NK-92 (cell line): ENCODE data around the gene PASK.
"Not testable (repeated sequence)": the region's sequence is repeated elsewhere in the genome, so short reads cannot be mapped to it uniquely, and the experiment has no call there.

Experiments used
- DNase-seq: peaks from one replicate; lab custom pipeline; 2025; ENCODE audit not compliant: unreplicated experiment; lab: John Stamatoyannopoulos, UW

Gene PASK

GRCh38 chr2:241148891-241149674 lies at the start of gene PASK:
Gene PASK (minus strand): TSS chr2:241149472. CDS start chr2:241143032, 6,440 bp downstream.
- DNase-seq, result peak; percentile 52

GRCh38 chr2:241198381-241199279 lies 49.4 kb upstream of the PASK start:
- no peak for DNase-seq

- DNase-seq, result no peak
Measured at GRCh38 chr2:241197947-241198346, 48.7 kb upstream of the PASK start.

GRCh38 chr2:241197246-241197645 lies 48.0 kb upstream of the PASK start:
- not testable (repeated sequence) for DNase-seq

GRCh38 chr2:241195506-241196130 lies 46.3 kb upstream of the PASK start:
- no peak for DNase-seq

GRCh38 chr2:241194811-241195210 lies 45.5 kb upstream of the PASK start:
- no peak for DNase-seq

GRCh38 chr2:241193271-241193670 lies 44.0 kb upstream of the PASK start:
- DNase-seq, result no peak

- DNase-seq, result no peak
Measured at GRCh38 chr2:241191081-241191480, 41.8 kb upstream of the PASK start.

- no peak for DNase-seq
Measured at GRCh38 chr2:241190291-241190981, 41.2 kb upstream of the PASK start.

GRCh38 chr2:241189856-241190201 lies 40.6 kb upstream of the PASK start:
- DNase-seq, result no peak

GRCh38 chr2:241189093-241189855 lies 40.0 kb upstream of the PASK start:
- no peak for DNase-seq

GRCh38 chr2:241188361-241189092 lies 39.3 kb upstream of the PASK start, which contains the start of gene ANO7:
Gene ANO7 (plus strand): TSS chr2:241188677. CDS start chr2:241190064, 1,387 bp downstream.
- DNase-seq, result no peak

- DNase-seq, result no peak
Measured at GRCh38 chr2:241187918-241188234, 38.6 kb upstream of the PASK start.

- DNase-seq, result no peak
Measured at GRCh38 chr2:241187101-241187917, 38.0 kb upstream of the PASK start.

GRCh38 chr2:241185961-241186360 lies 36.7 kb upstream of the PASK start:
- no peak for DNase-seq

- no peak for DNase-seq
Measured at GRCh38 chr2:241184901-241185300, 35.6 kb upstream of the PASK start.

GRCh38 chr2:241183221-241183620 lies 33.9 kb upstream of the PASK start:
- DNase-seq, result no peak

GRCh38 chr2:241182531-241183133 lies 33.4 kb upstream of the PASK start:
- no peak for DNase-seq
